GM10266 (cell line): ENCODE measurements around the gene MYCBP2.

Experiments
- DNase-seq: peaks from one replicate; pipeline ENCODE4 v3.0.0; 2012; ENCODE audit errors: extremely low spot score
- TF ChIP-seq, protein P1 (sequence below): IDR thresholded peaks from 2 replicates; pipeline ENCODE4 v1.5.1; 2012; ENCODE audit warnings: mild to moderate bottlenecking, low read depth; ENCODE audit not compliant: control insufficient read depth, insufficient read depth; ENCODE audit errors: missing control alignments

Gene MYCBP2

DNA sequence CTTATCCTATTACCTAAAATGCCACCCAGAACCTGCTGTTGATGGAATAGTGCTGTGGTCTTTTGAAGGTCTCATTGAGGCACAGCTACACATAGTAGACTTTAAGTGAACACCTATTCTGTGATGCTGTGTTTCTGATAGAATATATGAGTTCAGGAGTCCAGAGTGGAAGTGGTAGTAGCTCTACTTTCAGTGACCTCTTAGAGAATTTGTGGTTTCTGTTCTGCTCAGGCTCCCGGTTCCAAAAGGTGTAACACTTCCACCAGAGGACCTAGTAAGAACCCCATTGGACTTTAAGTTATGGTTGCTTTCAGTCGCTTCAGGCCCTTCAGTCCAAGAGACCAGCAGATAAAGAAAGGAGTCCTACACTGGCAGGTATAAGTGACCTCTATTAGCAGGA is 11.4 kb upstream of the MYCBP2 start:
- TF ChIP-seq, protein P1, sequence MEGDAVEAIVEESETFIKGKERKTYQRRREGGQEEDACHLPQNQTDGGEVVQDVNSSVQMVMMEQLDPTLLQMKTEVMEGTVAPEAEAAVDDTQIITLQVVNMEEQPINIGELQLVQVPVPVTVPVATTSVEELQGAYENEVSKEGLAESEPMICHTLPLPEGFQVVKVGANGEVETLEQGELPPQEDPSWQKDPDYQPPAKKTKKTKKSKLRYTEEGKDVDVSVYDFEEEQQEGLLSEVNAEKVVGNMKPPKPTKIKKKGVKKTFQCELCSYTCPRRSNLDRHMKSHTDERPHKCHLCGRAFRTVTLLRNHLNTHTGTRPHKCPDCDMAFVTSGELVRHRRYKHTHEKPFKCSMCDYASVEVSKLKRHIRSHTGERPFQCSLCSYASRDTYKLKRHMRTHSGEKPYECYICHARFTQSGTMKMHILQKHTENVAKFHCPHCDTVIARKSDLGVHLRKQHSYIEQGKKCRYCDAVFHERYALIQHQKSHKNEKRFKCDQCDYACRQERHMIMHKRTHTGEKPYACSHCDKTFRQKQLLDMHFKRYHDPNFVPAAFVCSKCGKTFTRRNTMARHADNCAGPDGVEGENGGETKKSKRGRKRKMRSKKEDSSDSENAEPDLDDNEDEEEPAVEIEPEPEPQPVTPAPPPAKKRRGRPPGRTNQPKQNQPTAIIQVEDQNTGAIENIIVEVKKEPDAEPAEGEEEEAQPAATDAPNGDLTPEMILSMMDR, result no peak
- DNase-seq, result no peak

DNA sequence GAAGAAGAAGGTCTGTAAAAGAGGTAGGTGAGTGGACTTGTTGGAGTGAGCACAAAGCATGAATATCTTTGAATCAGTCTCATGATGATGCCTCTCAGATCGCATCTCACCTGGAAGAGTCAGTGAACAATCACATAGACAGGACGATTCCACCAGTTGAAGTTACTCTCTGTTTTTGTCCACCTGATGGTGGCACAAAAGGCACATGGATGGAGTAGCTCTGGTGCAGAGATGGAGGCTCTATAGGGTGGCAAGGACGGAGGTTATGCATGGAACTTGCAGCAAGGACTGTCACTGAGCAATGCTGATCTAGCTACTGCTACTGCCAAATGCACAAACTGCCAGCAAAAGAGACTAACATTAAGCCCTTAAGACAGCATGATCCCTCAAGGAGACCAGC is 10.3 kb upstream of the MYCBP2 start:
- TF ChIP-seq, protein P1, result no peak
- no peak for DNase-seq

DNA sequence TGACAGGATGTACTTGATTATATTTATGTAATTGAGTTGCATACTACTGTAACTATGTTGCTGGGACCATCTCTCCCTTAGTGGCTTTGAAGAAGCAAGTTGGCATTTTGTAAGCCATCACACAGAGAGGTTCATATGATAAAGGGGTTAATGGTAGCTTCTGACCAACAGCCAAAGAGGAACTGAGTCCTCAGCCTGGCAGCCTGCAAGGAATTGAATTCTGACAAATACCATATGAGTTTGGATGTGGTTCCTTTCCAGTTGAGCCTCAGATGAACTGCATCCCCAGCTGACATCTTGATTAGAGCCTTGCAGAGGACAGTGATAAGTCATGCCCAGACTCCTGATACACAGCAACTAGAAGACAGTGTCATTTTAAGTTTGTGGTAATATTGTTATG is 8.6 kb upstream of the MYCBP2 start:
- no peak for DNase-seq
- TF ChIP-seq, protein P1, result no peak

DNA sequence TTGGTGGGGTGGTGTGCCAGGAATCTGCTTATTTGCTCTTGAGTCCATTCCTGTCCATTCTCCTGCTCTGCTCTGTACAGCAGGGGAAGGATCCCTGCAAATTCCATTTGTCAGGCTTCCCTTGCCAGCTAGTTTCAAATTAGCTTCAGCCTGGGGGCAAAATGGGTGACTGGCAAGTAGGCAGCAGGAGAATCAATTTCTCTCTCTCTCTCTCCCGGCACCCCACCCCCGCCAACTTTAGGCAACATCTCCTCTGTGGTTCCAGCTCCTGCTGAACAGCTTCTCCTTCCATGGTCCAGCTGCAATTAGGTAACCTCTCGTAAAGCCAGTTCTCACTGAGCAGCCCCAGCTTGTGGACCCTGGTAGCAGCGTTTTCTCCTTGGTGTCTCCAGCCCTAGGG is 6.7 kb upstream of the MYCBP2 start:
- no peak for DNase-seq
- TF ChIP-seq, protein P1, result no peak

DNA sequence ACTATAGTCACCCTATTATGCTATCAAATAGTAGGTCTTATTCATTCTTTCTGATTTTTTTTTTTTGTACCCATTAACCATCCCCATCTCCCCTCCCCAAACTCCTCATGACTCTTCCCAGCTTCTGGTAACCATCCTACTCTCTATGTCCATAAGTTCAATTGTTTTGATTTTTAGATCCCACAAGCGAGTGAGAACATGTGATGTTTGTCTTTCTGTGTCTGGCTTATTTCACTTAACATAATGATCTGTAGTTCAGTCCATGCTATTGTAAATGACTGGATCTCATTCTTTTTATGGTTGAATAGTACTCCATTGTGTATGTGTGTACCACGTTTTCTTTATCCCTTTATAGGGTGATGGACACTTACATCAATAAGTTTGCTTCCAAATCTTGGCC is 4.5 kb upstream of the MYCBP2 start:
- TF ChIP-seq, protein P1, result no peak
- no peak for DNase-seq

DNA sequence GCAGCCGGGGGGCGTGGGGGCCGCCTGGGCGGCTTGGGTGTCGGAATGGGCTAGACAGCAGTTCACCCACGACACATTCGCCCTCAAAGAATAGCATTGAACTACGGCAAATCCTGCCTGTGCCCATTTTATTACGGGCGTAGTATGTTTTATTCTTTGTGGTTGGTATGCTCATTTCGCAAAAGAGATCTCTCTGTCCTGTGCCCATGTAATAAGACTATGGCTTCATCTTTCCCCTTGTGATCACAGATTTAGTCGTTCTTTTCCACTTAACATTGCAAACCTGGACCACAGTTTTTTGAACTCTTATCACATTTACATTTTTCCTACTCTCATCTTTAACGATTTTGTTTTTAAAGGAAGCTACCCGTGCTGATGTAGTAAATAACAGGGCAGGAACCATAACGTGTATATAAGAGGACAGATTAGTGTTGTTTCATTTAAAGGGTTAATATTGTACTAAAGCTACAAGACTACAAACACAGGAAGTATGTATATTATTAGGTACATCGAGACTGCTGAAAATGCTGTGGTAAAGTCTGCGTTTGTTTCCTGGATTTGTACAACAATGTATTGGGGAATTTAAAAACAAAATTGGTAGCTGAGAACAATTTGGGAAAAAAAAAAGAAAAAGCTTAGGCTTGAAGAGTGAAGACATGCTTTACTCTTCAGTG is 3.2 kb upstream of the MYCBP2 start:
- TF ChIP-seq, protein P1, result no peak
- DNase-seq, result no peak

DNA sequence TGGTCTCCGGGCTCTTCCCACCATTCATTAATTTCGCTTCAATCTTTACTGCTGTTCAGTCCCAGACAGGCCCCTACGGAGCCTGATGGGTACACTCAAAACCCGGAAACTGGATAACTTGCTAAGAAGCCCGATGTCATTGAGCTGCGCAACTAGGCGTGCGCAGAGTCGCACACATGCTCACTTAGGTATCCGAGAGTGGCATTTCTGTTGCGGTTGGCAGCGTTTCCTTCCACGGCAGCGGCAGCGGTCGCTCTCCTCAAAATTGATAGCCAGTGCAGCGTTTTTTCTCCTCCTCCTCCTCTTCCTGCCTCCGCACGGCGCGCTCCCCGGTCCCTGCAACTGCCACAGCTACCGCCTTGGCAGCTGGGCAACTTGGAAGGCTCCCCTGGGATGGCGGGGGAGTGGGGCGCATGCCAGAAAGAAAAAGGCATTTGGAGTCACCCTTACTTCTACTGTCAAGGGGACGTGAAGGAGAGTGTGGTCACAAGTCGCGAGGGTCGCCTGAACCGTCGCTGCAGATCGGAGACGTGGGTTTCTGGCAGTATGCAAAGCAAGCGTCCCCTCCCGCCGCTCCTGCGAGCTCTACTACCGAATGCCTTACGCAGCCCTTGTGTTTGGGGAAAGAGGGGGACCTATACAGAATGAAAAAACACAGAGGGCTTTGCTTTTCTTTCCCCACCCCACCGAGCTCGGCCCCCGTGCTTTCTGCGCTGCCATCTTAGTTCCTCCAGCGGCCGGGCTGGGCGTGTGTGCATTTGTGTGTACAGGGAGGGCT is 2.4 kb upstream of the MYCBP2 start:
- DNase-seq, result peak; percentile 79
- TF ChIP-seq, protein P1, result peak; percentile 0
